K562 (cell line): ENCODE measurements around the gene ECPAS. TPM values are rescaled to one million over a fixed set of nuclear protein-coding genes. Genes with fewer than 3 reads are reported as not detected.

Source experiments
- ATAC-seq: fragments of 200-7000 bp; cut with Tn5 transposase; 3 replicates; pipeline ENCODE4 v1.9.1; 2020; ENCODE audit warnings: moderate library complexity
- BruUV-seq: library from RNA; stranded (reverse); fragments of 400-500 nt; replicated peaks from 2 replicates; lab custom pipeline; 2021; lab: Mats Ljungman, UMichigan
- CTCF ChIA-PET: fragments of 300-600 bp; formaldehyde crosslinking; extraction: SDS; loops from one replicate; lab custom pipeline; 2021; ENCODE audit warnings: low intra/inter-chr PET ratio; lab: Yijun Ruan, JAX
- POLR2A ChIA-PET: fragments of 300-600, 350-650 bp; sonication (Branson Sonifier 250); formaldehyde crosslinking; extraction: SDS; loops from one replicate; lab custom pipeline; 2021; ENCODE audit warnings: antibody characterized with exemption, inconsistent platforms; lab: Yijun Ruan, JAX
- DNase-seq, 4 experiments: peaks; one replicate each; pipeline versions ENCODE4 v3.0.0 to v3.0.0-alpha.2; 2011 to 2018; ENCODE audit warnings: low spot score in 3 of 4, mixed read lengths in 3 of 4; ENCODE audit errors: extremely low read depth in 1 of 4
- FAIRE-seq: peaks from 2 replicates; lab custom pipeline; 2011; peaks lifted over from hg19 to GRCh38; lab: Jason Lieb, UNC
- H2AFZ ChIP-seq: 2 replicates; pipeline ENCODE4 v1.6.0; 2011; ENCODE audit warnings: low read depth, low read length, control low read depth, inconsistent platforms
- H3K27ac ChIP-seq: fragments of 200-600 bp; 3 replicates; pipeline ENCODE4 v1.8.0; 2011; ENCODE audit warnings: low read depth, mild to moderate bottlenecking, control low read depth, inconsistent platforms, low read length, moderate library complexity, mixed read lengths; ENCODE audit errors: extremely low read depth
- H3K27me3 ChIP-seq, 2 experiments: fragments of 300-600 bp in 1 of 2; 2 replicates in 1 of 2; 3 replicates in 1 of 2; pipeline versions ENCODE4 v1.6.0 to v1.8.0; 2011; ENCODE audit warnings: inconsistent platforms in 2 of 2, low read length in 2 of 2, mild to moderate bottlenecking in 1 of 2, mixed read lengths in 1 of 2, moderate library complexity in 1 of 2; ENCODE audit not compliant: control insufficient read depth in 2 of 2, insufficient read depth in 2 of 2
- H3K36me3 ChIP-seq: fragments of 300-600 bp; 3 replicates; pipeline ENCODE4 v1.8.0; 2011; ENCODE audit warnings: mild to moderate bottlenecking, low read length, inconsistent platforms; ENCODE audit not compliant: control insufficient read depth, insufficient read depth
- H3K4me1 ChIP-seq, 2 experiments: fragments of 200-600 bp in 1 of 2; replicated peaks in 1 of 2; 2 replicates in 1 of 2; 3 replicates in 1 of 2; pipeline versions ENCODE4 v1.5.1 to v1.8.0; 2011; ENCODE audit warnings: inconsistent platforms in 2 of 2, low read length in 2 of 2, mild to moderate bottlenecking in 1 of 2, mixed read lengths in 1 of 2, moderate library complexity in 1 of 2; ENCODE audit not compliant: control insufficient read depth in 2 of 2, insufficient read depth in 2 of 2
- H3K4me2 ChIP-seq: 2 replicates; pipeline ENCODE4 v1.6.1; 2011; ENCODE audit warnings: low read length, control low read depth, inconsistent platforms, mixed read lengths; ENCODE audit not compliant: insufficient read depth
- H3K4me3 ChIP-seq: fragments of 200-600 bp; sonication (generic), shearing (Covaris generic); 2 replicates; pipeline ENCODE4 v1.5.1; 2016; ENCODE audit warnings: control low read depth, inconsistent platforms
- H3K79me2 ChIP-seq: fragments of 200-600 bp; 3 replicates; pipeline ENCODE4 v1.8.0; 2011; ENCODE audit warnings: low read length, inconsistent platforms; ENCODE audit not compliant: control insufficient read depth, insufficient read depth
- H3K9ac ChIP-seq, 2 experiments: 2 replicates each; pipeline versions ENCODE4 v1.6.0 to v1.6.1; 2011; ENCODE audit warnings: low read depth in 2 of 2, low read length in 2 of 2, control low read depth in 1 of 2, inconsistent platforms in 1 of 2, mild to moderate bottlenecking in 1 of 2, mixed read lengths in 1 of 2; ENCODE audit not compliant: insufficient read depth in 1 of 2
- H3K9me1 ChIP-seq: one replicate; pipeline ENCODE4 v1.6.0; 2011; ENCODE audit warnings: inconsistent platforms, mild to moderate bottlenecking, low read length, moderate library complexity; ENCODE audit not compliant: control insufficient read depth, insufficient read depth
- H3K9me3 ChIP-seq: replicated peaks from 2 replicates; pipeline ENCODE4 v1.5.1; 2011; ENCODE audit warnings: low read depth, low read length, inconsistent platforms; ENCODE audit not compliant: control insufficient read depth, insufficient read depth
- H4K20me1 ChIP-seq: replicated peaks from 2 replicates; pipeline ENCODE4 v1.6.1; 2011; ENCODE audit warnings: low read length, inconsistent platforms, mixed read lengths; ENCODE audit not compliant: control insufficient read depth, insufficient read depth
- CHCHD3 ChIP-seq: fragments of 250-450 bp; sonication (Bioruptor Pico); IDR thresholded peaks from 2 replicates; pipeline ENCODE4 v2.1.2; 2022; ENCODE audit warnings: mild to moderate bottlenecking
- HMG20A ChIP-seq: fragments of 450-650 bp; formaldehyde crosslinking; conservative IDR thresholded peaks from 2 replicates; pipeline ENCODE4 v1.4.0; 2020; ENCODE audit warnings: mild to moderate bottlenecking, mixed read lengths
- HMGN3 ChIP-seq: IDR thresholded peaks from 2 replicates; pipeline ENCODE4 v1.6.1; 2011; ENCODE audit warnings: borderline replicate concordance, low read depth, mild to moderate bottlenecking, mixed read lengths, low read length; ENCODE audit not compliant: insufficient read length; ENCODE audit errors: extremely low read depth
- MTF1 ChIP-seq: fragments of 250-450 bp; sonication (Bioruptor Pico); IDR thresholded peaks from 2 replicates; pipeline ENCODE4 v1.9.0; 2021; ENCODE audit warnings: moderate library complexity, mild to moderate bottlenecking, inconsistent platforms, borderline replicate concordance
- PPARD ChIP-seq: fragments of 250-450 bp; sonication (Bioruptor Pico); IDR thresholded peaks from 2 replicates; pipeline ENCODE4 v1.8.0; 2022; ENCODE audit warnings: inconsistent platforms, mild to moderate bottlenecking, moderate library complexity
- SMARCA4 ChIP-seq: fragments of 450-650 bp; IDR thresholded peaks from 2 replicates; pipeline ENCODE4 v1.6.1; 2016
- ZKSCAN8 ChIP-seq: fragments of 200-800 bp; sonication (Bioruptor generic); IDR thresholded peaks from 2 replicates; pipeline ENCODE4 v1.6.1; 2016; ENCODE audit warnings: missing genetic modification characterization, missing compliant biosample characterization
- ZNF124 ChIP-seq: sonication (generic); formaldehyde crosslinking; IDR thresholded peaks from 2 replicates; pipeline ENCODE4 v1.8.1; 2022; ENCODE audit warnings: missing genetic modification reagents
- WGBS: fragments of 100-300 bp; shearing (Covaris generic); methylation state at CpG from one replicate; pipeline ENCODE4 v1.1.6; 2016; ENCODE audit warnings: low coverage, mixed read lengths; ENCODE audit not compliant: insufficient coverage; ENCODE audit errors: missing lambda C conversion rate; 5-methylcytosine and 5-hydroxymethylcytosine counted together
- in situ Hi-C: fragments of 300-500 bp; cut with MboI; formaldehyde crosslinking; loops from 4 replicates; pipeline ENCODE4 v1.15.0; 2018; ENCODE audit warnings: inconsistent platforms, mixed read lengths
- intact Hi-C: fragments of 100-400 bp; cut with micrococcal nuclease; formaldehyde crosslinking; loops from 2 replicates; pipeline ENCODE4 v1.14.2; 2022
- polyA plus RNA-seq, 8 experiments: library from polyadenylated mRNA; depleted of rRNA in 4 of 8; stranded (reverse) in 5 of 8; unstranded in 3 of 8; fragments of >200 nt; fragmentation: Nextera tagmentation in 2 of 8; fragmentation: Illumina TruSeq in 1 of 8; extraction: Ambion mirVana in 2 of 8; extraction: Trizol in 1 of 8; gene quantifications; 2 replicates each; pipeline versions ENCODE4 v1.2.1 to v1.2.3, GENCODE V29; 2011 to 2014; ENCODE audit warnings: inconsistent platforms in 1 of 8, missing spikeins in 1 of 8
- total RNA-seq, 7 experiments: library from RNA; depleted of rRNA in 6 of 7; stranded (reverse); fragments of >200 nt in 6 of 7; fragmentation: Illumina TruSeq in 2 of 7; extraction: Trizol in 2 of 7; gene quantifications; 2 replicates each; pipeline versions ENCODE4 v1.2.1 to v1.2.3, GENCODE V29; 2011 to 2021; ENCODE audit warnings: low replicate concordance in 1 of 7

ECPAS gene
- total and polyA plus RNA-seq, 9 of the 15 experiments (the other 6 are each of a cell fraction or from before 2014, with no cell fraction given): 14.5 to 90.9 (median 75.7) TPM

GRCh38 chr9:111349766-111350165 lies 134.4 kb downstream of the ECPAS start:
- Histone ChIP-seq H3K4me2 (no peak overlapping the region), H3K4me1 (no peaks in the 10 kb centered on the region), H3K9me1 (no peaks in the 10 kb centered on the region), H3K79me2 (no peaks in the 10 kb centered on the region), H3K36me3 (no peaks in the 10 kb centered on the region), H3K27me3 (no peaks in the 10 kb centered on the region), H3K9me3 (no peaks in the 10 kb centered on the region), H2AFZ (no peak overlapping the region), H4K20me1 (no peaks in the 10 kb centered on the region), H3K27ac (no peak overlapping the region), H3K4me3 (no peak overlapping the region), H3K9ac (no peak overlapping the region)
- ChIA-PET POLR2A (no interaction called here), CTCF (no interaction called here)
- ATAC-seq: no peak
- in situ Hi-C loops: no loop called here
- FAIRE-seq: no peak
- TF ChIP-seq SMARCA4 (no peak), ZKSCAN8 (CRISPR knock-in tag) (no peak), PPARD (CRISPR knock-in tag) (no peak), HMGN3 (no peak), ZNF124 (CRISPR knock-in tag) (no peak), CHCHD3 (CRISPR knock-in tag) (no peak), HMG20A (no peak), MTF1 (CRISPR knock-in tag) (no peak)
- no TSS peak for BruUV-seq
- 2% methylated on average over 5 of the region's 5 CpGs for WGBS
- intact Hi-C loops: no loop called here
- DNase-seq: no peak
